Endothelial cell (in vitro differentiated cells): ENCODE measurements around the gene OAS1. TPM values are rescaled to one million over a fixed set of nuclear protein-coding genes. Genes with fewer than 3 reads are reported as not detected.

Experiments used
- DNase-seq: peaks from one replicate; pipeline ENCODE4 v3.0.0; 2021; ENCODE audit warnings: low spot score
- H3K27ac Mint-ChIP-seq: one replicate; pipeline ENCODE4 v1.8.0; 2021; ENCODE audit warnings: mixed read lengths, inconsistent platforms; ENCODE audit not compliant: unreplicated experiment
- H3K27me3 Mint-ChIP-seq: one replicate; pipeline ENCODE4 v1.8.0; 2021; ENCODE audit warnings: mild to moderate bottlenecking, moderate library complexity, mixed read lengths, inconsistent platforms; ENCODE audit not compliant: unreplicated experiment
- H3K36me3 Mint-ChIP-seq: one replicate; pipeline ENCODE4 v1.8.0; 2021; ENCODE audit warnings: mild to moderate bottlenecking, low read depth, mixed read lengths, inconsistent platforms; ENCODE audit not compliant: unreplicated experiment
- H3K4me1 Mint-ChIP-seq: one replicate; pipeline ENCODE4 v1.8.0; 2021; ENCODE audit warnings: mild to moderate bottlenecking, mixed read lengths, inconsistent platforms; ENCODE audit not compliant: unreplicated experiment
- H3K4me3 Mint-ChIP-seq: one replicate; pipeline ENCODE4 v1.8.0; 2021; ENCODE audit warnings: mild to moderate bottlenecking, mixed read lengths, inconsistent platforms; ENCODE audit not compliant: unreplicated experiment
- H3K9me3 Mint-ChIP-seq: one replicate; pipeline ENCODE4 v1.8.0; 2021; ENCODE audit warnings: mixed read lengths, inconsistent platforms; ENCODE audit not compliant: unreplicated experiment
- CTCF ChIP-seq: fragments of 200-600 bp; sonication (generic); IDR thresholded peaks from one replicate; pipeline ENCODE4 v1.5.0; 2021; ENCODE audit warnings: antibody characterized with exemption; ENCODE audit not compliant: unreplicated experiment
- total RNA-seq: library from RNA; stranded (reverse); fragmentation: NEBNext Ultra II Directional; extraction: Animal tissue kit (Norgen Biotek cat#: 25700); gene quantifications from one replicate; pipeline ENCODE4 v1.2.1, GENCODE V29; 2021; ENCODE audit not compliant: unreplicated experiment

Gene OAS1
- total RNA-seq, 1 donor from 2014 or later = 0.56 TPM

DNA sequence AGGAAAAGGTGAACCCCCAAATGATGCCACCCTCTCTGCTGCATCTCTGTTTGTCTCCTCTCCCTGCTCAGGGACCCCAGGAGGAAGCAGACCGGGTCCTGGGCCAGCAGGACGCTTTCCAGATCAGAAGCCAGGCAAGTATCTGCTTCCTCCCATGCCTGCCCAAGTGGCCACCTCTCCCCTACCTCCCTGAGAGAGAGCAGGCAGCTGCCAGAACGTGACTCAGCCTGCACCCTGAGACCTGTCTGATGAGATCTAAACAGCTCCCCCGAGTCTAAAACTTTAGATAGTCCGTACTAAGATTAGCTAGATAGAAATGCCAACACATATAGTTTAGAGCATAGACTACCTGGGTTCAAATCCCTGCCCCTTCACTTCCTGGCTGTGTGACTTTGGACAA lies 31.2 kb upstream of the OAS1 start:
- TF ChIP-seq CTCF = no peak
- no peak for DNase-seq
- no peaks in the 10 kb centered on the region for H3K4me1 Mint-ChIP-seq
- H3K9me3 Mint-ChIP-seq = no peaks in the 10 kb centered on the region
- H3K4me3 Mint-ChIP-seq = no peak overlapping the region
- peaks cover 2% of the 10 kb centered on the region for H3K27me3 Mint-ChIP-seq
- H3K36me3 Mint-ChIP-seq = no peaks in the 10 kb centered on the region
- H3K27ac Mint-ChIP-seq = no peak overlapping the region

DNA sequence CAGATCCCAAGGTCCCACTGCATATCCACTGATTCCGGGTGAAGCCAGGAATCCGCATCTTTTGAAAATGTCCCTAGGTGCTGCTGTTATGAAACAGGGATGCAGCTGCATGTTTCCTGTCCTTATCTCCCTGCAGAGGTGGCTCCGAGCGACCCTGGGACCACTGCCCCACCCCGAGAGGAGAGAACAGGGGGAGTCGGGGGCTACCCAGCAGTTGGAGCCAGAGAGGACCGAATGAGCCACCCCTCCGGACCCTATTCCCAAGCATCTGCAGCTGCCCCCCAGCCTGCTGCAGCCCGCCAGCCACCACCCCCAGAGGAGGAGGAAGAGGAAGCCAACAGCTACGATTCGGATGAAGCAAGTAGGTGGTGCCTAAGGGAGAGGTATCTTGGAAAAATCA lies 30.3 kb upstream of the OAS1 start:
- DNase-seq = no peak
- Mint-ChIP-seq H3K4me3 (no peak overlapping the region), H3K27ac (no peak overlapping the region), H3K4me1 (no peaks in the 10 kb centered on the region), H3K9me3 (no peaks in the 10 kb centered on the region), H3K36me3 (no peaks in the 10 kb centered on the region), H3K27me3 (peaks cover 2% of the 10 kb centered on the region)
- no peak for TF ChIP-seq CTCF

- no peak overlapping the region for H3K27ac Mint-ChIP-seq
Observed at GRCh38 chr12:112877006-112877405, 29.8 kb upstream of the OAS1 start.

GRCh38 chr12:112878488-112878887 lies 28.3 kb upstream of the OAS1 start:
- Mint-ChIP-seq H3K36me3 (no peaks in the 10 kb centered on the region), H3K27me3 (peaks cover 2% of the 10 kb centered on the region), H3K27ac (no peak overlapping the region), H3K9me3 (no peaks in the 10 kb centered on the region), H3K4me1 (no peaks in the 10 kb centered on the region), H3K4me3 (no peak overlapping the region)
- no peak for DNase-seq
- TF ChIP-seq CTCF = no peak

More at GRCh38 chr12:112877006-112877405, 29.8 kb upstream of the OAS1 start:
- no peak for TF ChIP-seq CTCF
- Mint-ChIP-seq H3K4me3 (no peak overlapping the region), H3K4me1 (no peaks in the 10 kb centered on the region), H3K27me3 (peaks cover 2% of the 10 kb centered on the region), H3K9me3 (no peaks in the 10 kb centered on the region), H3K36me3 (no peaks in the 10 kb centered on the region)
- no peak for DNase-seq

- Mint-ChIP-seq H3K4me1 (no peaks in the 10 kb centered on the region), H3K27ac (no peak overlapping the region), H3K36me3 (no peaks in the 10 kb centered on the region), H3K27me3 (peaks cover 2% of the 10 kb centered on the region), H3K4me3 (no peak overlapping the region), H3K9me3 (no peaks in the 10 kb centered on the region)
- no peak for TF ChIP-seq CTCF
- no peak for DNase-seq
Observed at GRCh38 chr12:112879191-112879705, 27.5 kb upstream of the OAS1 start.
